Activated naive CD4-positive, alpha-beta T cell treated with anti-CD3 and anti-CD28 coated beads, Interleukin-2, amount 10 ng/mL, durations not matched to agents 7 days and 5 days (primary cell): Measurements from ENCODE around the gene CERS6.
"Not testable (repeated sequence)": the region's sequence is repeated elsewhere in the genome, so short reads cannot be mapped to it uniquely, and the experiment has no call there.

Experiments used
- CTCF ChIA-PET: fragments of 350-600 bp; sonication (Branson Sonifier 250); formaldehyde crosslinking; loops from one replicate; lab custom pipeline; 2021; ENCODE audit warnings: antibody characterized with exemption; lab: Charles Lee
- DNase-seq: peaks from one replicate; pipeline ENCODE4 v3.0.0-alpha.2; 2020
- H3K27ac Mint-ChIP-seq: one replicate; pipeline ENCODE4 v1.8.0; 2021; ENCODE audit warnings: mild to moderate bottlenecking, moderate library complexity, mixed read lengths
- H3K27me3 Mint-ChIP-seq: one replicate; pipeline ENCODE4 v1.8.0; 2021; ENCODE audit warnings: mild to moderate bottlenecking, mixed read lengths
- H3K36me3 Mint-ChIP-seq: one replicate; pipeline ENCODE4 v1.8.0; 2021; ENCODE audit warnings: mixed read lengths
- H3K4me1 Mint-ChIP-seq: one replicate; pipeline ENCODE4 v1.8.0; 2021; ENCODE audit warnings: mixed read lengths
- H3K4me3 Mint-ChIP-seq: one replicate; pipeline ENCODE4 v1.8.0; 2021; ENCODE audit warnings: mild to moderate bottlenecking, moderate library complexity, mixed read lengths
- H3K9me3 Mint-ChIP-seq: one replicate; pipeline ENCODE4 v1.8.0; 2021; ENCODE audit warnings: mixed read lengths

CERS6 gene

DNA sequence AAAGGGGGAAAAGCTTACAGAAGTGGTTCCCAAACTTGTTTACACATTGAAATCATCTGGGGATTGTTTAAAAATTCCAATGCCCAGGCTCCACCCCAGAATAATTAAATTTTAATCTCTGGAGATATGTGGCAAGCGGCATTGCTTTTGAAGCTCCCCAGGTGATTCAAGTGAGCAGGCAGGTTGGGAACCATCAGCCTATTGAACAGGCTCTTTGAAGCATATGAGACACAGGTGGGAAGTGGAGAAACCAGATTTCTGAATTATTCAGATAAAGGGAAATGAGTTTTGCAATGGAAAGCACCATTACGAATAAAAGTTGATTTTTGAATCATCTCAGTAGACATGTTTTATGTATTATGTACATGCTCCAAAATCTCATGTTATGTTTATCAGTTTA lies 288.8 kb downstream of the CERS6 start:
- Mint-ChIP-seq H3K27me3 (no peaks in the 10 kb centered on the region), H3K9me3 (no peaks in the 10 kb centered on the region), H3K4me1 (peaks cover 13% of the 10 kb centered on the region), H3K4me3 (no peak overlapping the region), H3K36me3 (peaks cover 8% of the 10 kb centered on the region), H3K27ac (no peak overlapping the region)
- no peak for DNase-seq
- CTCF ChIA-PET: interaction anchor here (1.1 kb wide), 1 partner anchor 398 kb away, joined by 3 read pairs; no protein-coding TSS in a partner anchor

DNA sequence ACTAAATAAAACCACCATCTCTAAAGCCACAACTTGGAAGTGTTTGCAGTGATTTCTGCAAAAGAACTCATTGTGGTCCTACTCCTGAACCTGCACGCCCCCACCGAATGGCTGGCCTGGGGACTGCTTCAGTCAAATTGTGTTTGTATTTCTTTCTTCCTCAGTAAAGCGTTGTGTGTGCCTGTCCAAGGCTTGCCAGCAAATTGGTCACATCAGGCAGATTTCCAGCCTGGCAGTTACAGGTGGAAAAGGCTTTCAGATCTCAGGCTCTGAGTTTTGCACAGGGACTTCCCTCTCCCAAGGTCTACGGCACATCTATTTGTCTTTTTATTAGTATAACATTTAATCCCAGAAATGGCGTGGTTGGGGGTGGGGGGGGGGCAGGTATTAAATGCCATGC lies 292.4 kb downstream of the CERS6 start:
- Mint-ChIP-seq H3K27me3 (no peaks in the 10 kb centered on the region), H3K4me1 (peaks cover 47% of the 10 kb centered on the region), H3K4me3 (no peak overlapping the region), H3K9me3 (no peaks in the 10 kb centered on the region), H3K27ac (no peak overlapping the region), H3K36me3 (peaks cover 18% of the 10 kb centered on the region)
- CTCF ChIA-PET: no interaction called here
- DNase-seq: no peak

DNA sequence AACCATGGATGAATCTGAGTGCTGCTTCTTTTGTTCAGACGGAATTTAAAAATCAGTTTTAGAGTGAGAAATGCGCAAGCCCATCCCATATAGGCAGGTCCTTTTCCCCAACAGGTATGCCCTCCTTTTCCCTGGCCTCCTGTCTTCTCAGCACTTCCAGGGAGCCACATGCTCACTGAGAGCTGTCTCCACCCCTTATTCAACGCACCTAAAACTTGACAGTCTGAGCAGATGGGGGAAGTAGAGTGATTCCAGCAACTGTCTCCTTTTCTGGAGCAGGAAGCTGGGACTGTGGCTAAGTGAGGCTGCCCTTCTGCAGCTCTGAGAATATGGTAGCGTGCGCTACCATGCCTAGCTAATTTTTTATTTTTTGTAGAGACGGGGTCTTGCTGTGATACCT lies 293.2 kb downstream of the CERS6 start:
- H3K4me3 Mint-ChIP-seq: no peak overlapping the region
- CTCF ChIA-PET: interaction anchor here (0.7 to 0.9 kb wide), 2 partner anchors 43 to 403 kb away, joined by 3 to 4 read pairs; no protein-coding TSS in a partner anchor
- H3K9me3 Mint-ChIP-seq: no peaks in the 10 kb centered on the region
- H3K27ac Mint-ChIP-seq: no peak overlapping the region
- H3K4me1 Mint-ChIP-seq: peaks cover 51% of the 10 kb centered on the region
- no peak for DNase-seq
- H3K36me3 Mint-ChIP-seq: peaks cover 21% of the 10 kb centered on the region
- no peaks in the 10 kb centered on the region for H3K27me3 Mint-ChIP-seq

DNA sequence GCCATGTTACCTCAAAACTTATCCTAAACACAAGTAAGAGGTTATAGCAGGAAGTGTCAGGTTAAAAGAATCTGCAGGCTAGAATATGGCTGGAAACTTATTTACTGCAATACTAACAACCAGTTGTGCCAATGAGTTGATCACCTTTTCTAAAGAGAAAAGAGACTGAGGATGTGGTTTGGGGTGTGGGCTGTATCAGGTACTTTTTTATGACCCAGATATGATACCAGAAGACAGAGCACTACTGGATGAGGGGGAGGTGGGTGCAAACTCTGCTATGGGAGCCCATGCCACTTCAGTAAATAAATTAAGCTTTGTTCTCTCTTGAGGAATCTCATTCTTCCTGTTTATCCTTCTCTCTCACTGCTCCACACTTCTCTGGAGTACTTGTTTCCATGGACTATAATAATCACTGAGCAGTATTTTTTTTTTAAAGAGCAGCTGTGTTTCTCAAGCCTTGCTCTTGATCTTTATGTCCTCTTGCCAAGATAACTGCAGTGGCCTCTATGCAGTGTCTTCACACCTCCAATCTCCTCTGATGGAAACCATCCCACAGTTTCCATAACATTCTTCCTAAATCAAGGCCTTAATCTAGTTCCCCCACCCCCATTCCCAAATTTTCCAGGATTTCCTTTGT lies 295.1 kb downstream of the CERS6 start:
- Mint-ChIP-seq H3K27ac (peak overlapping the region; percentile 87), H3K27me3 (no peaks in the 10 kb centered on the region), H3K4me3 (no peak overlapping the region), H3K4me1 (peaks cover 58% of the 10 kb centered on the region), H3K36me3 (peaks cover 24% of the 10 kb centered on the region), H3K9me3 (no peaks in the 10 kb centered on the region)
- CTCF ChIA-PET: interaction anchor here (0.6 to 1.0 kb wide), 3 partner anchors 8 to 170 kb away, joined by 3 read pairs; no protein-coding TSS in a partner anchor
- peak; percentile 63 for DNase-seq

DNA sequence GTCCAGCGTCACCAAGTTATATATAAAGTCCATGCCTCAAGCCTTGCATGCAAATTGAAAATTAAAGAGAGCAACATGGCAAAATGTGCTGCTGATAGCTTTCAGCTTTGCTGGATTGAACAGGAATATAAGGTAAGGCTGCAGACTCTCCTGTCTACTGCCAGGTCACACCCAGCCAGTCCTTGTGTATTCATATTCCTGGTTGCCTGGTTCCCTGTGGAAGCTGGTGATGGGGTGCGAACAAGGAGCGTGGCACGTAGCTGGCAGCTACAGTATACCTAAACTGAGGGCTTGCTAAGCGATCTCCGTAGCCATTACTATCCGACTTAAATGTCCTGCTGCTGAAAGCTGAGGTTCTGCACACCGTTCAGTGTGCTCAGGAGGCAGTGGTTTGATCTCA lies 296.3 kb downstream of the CERS6 start:
- no peaks in the 10 kb centered on the region for H3K27me3 Mint-ChIP-seq
- CTCF ChIA-PET: interaction anchor here (0.9 kb wide), 1 partner anchor 127 kb away, joined by 3 read pairs; no protein-coding TSS in a partner anchor
- no peak overlapping the region for H3K27ac Mint-ChIP-seq
- H3K36me3 Mint-ChIP-seq: peaks cover 25% of the 10 kb centered on the region
- no peak for DNase-seq
- peaks cover 70% of the 10 kb centered on the region for H3K4me1 Mint-ChIP-seq
- no peak overlapping the region for H3K4me3 Mint-ChIP-seq
- H3K9me3 Mint-ChIP-seq: no peaks in the 10 kb centered on the region

DNA sequence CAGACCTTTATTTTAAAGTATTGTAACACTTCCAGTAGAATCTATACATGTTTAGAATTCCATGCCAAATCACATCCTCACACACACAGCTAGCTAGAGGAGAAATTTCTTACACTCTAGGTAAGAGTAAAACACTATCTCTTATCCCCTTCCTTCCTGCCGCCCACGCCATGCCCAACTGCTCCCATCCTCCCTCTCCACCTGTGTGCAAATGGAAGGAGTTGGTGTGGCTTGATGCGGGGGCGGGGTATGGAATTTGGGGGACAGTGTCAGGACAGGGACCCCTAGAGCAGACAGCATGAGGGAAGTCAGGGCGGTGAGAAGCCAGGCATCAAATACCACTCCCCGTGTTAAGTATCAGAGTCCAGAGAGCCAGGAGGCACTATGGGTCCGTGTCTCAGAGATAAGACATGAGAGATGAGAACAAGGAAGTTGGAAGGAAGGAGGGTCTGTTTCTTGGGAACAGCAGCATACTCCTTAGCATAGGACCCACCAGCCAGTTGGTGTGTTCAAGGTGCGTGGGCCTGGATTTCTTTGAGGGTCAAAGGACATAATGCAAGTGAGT lies 297.8 kb downstream of the CERS6 start:
- Mint-ChIP-seq H3K27me3 (no peaks in the 10 kb centered on the region), H3K36me3 (peaks cover 22% of the 10 kb centered on the region), H3K9me3 (no peaks in the 10 kb centered on the region), H3K4me3 (no peak overlapping the region), H3K27ac (no peak overlapping the region), H3K4me1 (peaks cover 80% of the 10 kb centered on the region)
- no peak for DNase-seq
- CTCF ChIA-PET: interaction anchor here (1.7 kb wide), 1 partner anchor 408 kb away, joined by 5 read pairs; no protein-coding TSS in a partner anchor

DNA sequence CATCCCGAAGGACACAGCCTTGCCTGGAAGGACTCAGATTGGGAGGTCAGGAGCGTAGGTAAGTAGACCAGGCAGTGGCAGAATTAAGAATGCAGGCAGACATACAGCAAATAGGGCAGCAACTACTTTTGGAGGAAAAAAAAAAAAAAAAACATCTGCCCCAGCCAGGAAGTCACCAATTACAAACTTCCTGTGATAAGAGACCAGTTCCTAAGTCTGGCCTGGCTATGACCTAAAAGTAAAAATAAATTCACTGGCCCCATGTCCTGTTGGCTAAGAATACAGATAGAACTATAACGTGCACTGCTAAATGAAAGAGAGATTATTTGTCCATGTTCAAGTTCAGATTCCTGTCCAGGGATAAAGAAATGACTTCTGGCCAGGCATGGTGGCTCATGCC lies 301.2 kb downstream of the CERS6 start:
- Mint-ChIP-seq H3K4me3 (no peak overlapping the region), H3K36me3 (peaks cover 15% of the 10 kb centered on the region), H3K4me1 (peaks cover 50% of the 10 kb centered on the region), H3K27ac (no peak overlapping the region), H3K27me3 (no peaks in the 10 kb centered on the region), H3K9me3 (no peaks in the 10 kb centered on the region)
- no peak for DNase-seq
- CTCF ChIA-PET: interaction anchor here (0.8 kb wide), 1 partner anchor 410 kb away, joined by 3 read pairs; no protein-coding TSS in a partner anchor

DNA sequence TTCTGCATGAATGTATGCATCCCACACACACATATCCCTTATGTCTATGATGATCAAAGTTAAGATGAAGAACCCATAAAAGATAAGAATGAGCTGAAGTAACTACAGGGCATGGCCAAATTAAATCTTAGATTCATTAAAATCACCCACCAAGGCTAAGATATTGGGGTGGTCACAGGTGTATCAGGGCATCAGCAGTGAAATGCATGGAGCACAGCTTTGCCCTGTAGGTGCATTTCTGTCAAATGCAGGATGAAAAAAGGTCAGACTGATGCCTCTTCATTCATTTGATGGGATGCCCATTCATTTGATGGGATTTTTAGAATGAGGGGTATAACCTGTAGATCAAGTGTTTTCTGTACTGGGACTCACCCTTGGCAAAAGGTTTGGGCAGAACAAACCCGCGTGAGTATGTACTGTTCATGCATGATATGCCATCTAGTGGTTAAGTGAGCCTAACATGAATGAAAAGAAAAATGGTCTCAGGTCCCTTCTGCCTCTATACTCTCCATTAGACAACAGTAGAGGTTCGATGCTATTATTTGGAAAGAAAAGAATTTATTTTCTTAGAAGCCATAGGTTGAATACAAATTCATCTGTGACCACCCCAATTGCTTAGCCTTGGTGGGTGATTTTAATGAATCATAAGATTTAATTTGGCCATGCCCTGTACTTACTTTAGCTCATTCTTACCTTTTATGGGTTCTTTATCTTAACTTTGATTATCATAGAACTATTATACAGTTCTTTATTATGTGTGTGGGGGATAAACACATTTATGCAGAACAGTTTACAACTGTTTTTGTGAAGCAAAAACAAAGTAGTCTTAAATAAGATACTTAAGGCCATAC lies 303.1 kb downstream of the CERS6 start:
- Mint-ChIP-seq H3K9me3 (no peaks in the 10 kb centered on the region), H3K4me1 (peaks cover 34% of the 10 kb centered on the region), H3K27ac (no peak overlapping the region), H3K36me3 (peaks cover 8% of the 10 kb centered on the region), H3K27me3 (no peaks in the 10 kb centered on the region), H3K4me3 (no peak overlapping the region)
- DNase-seq: peak; percentile 28
- CTCF ChIA-PET: interaction anchor here (0.8 to 2.2 kb wide), 10 partner anchors 8 to 625 kb away, joined by 3 to 18 read pairs (median 3); no protein-coding TSS in a partner anchor

DNA sequence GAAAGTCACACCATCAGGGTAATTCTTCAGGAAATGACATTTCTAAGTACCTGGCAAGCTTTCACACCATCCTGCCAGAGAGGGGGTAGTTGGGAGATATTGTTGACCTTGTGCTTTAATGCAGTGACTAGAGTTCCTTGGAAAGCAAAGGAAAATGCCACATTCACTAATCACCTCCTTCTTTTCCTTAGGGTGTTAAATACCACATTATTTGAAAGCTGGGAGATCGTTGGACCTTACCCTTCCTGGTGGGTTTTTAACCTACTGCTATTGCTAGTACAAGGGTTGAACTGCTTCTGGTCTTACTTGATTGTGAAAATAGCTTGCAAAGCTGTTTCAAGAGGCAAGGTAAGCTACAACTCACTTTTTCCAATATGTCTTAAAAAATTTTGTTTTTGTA lies 309.3 kb downstream of the CERS6 start:
- Mint-ChIP-seq H3K27me3 (no peaks in the 10 kb centered on the region), H3K4me3 (no peak overlapping the region), H3K9me3 (no peaks in the 10 kb centered on the region), H3K4me1 (no peaks in the 10 kb centered on the region), H3K36me3 (peaks cover 24% of the 10 kb centered on the region), H3K27ac (no peak overlapping the region)
- DNase-seq: no peak
- CTCF ChIA-PET: no interaction called here

DNA sequence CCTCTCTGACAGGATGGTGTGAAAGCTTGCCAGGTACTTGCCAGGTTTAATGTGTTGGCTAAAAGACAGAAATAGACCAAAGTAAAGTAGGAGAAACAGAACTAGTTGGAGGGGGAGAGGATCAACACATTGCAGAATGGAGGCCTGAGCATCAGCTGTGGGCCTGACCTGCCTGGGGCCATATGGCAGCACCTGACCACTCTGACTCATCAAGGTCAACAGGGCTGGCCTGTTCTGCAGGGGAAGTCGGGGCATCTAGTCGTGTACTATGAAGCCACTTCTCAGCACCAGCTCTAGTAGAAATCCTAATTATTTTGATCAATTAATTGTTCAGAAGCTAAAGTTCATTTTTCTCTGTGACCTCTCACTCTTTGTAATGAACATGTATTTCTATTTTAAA lies 310.5 kb downstream of the CERS6 start:
- H3K27me3 Mint-ChIP-seq: no peaks in the 10 kb centered on the region
- peaks cover 24% of the 10 kb centered on the region for H3K36me3 Mint-ChIP-seq
- no peak overlapping the region for H3K4me3 Mint-ChIP-seq
- H3K9me3 Mint-ChIP-seq: no peaks in the 10 kb centered on the region
- no peak overlapping the region for H3K27ac Mint-ChIP-seq
- CTCF ChIA-PET: no interaction called here
- no peak for DNase-seq
- no peaks in the 10 kb centered on the region for H3K4me1 Mint-ChIP-seq

DNA sequence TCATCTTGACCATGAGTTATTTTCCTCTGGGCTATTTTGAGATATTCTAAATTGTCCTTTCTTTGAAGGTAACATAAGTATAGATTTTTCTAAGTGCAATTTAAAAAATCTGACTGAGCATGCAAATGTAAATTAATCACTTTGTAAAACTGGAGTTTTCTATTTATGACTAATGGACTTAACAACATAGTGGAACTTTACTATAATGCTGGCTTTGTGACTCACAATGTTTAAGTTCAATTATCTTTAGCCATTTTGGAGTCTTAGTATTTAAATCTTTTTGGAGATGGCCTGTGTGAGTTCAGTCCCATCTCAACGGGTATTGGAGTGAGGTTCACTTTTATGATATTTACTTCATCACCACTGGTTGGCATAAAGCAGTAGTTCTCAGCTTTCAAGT lies 311.2 kb downstream of the CERS6 start:
- CTCF ChIA-PET: no interaction called here
- Mint-ChIP-seq H3K36me3 (peaks cover 24% of the 10 kb centered on the region), H3K27me3 (no peaks in the 10 kb centered on the region), H3K9me3 (no peaks in the 10 kb centered on the region), H3K4me3 (no peak overlapping the region), H3K27ac (no peak overlapping the region), H3K4me1 (no peaks in the 10 kb centered on the region)
- DNase-seq: no peak

DNA sequence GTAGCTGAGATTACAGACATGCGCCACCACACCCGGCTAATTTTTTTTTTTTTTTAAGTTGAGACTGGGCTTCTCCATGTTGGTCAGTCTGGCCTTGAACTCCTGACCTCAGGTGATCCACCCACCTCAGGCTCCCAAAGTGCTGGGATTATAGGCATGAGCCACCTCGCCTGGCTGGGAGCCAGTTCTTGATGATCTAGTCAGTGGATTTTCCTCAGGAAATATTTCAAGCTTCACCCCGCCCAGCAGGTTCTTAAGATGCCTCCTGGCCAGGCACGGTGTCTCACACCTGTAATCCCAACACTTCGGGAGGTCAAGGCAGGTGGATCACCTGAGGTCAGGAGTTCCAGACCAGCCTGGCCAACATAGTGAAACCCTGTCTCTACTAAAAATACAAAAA lies 312.3 kb downstream of the CERS6 start:
- H3K4me3 Mint-ChIP-seq, DNase-seq, CTCF ChIA-PET, H3K27me3 Mint-ChIP-seq, H3K9me3 Mint-ChIP-seq, H3K4me1 Mint-ChIP-seq, H3K27ac Mint-ChIP-seq: not testable (repeated sequence)
- peaks cover 26% of the 10 kb centered on the region for H3K36me3 Mint-ChIP-seq

DNA sequence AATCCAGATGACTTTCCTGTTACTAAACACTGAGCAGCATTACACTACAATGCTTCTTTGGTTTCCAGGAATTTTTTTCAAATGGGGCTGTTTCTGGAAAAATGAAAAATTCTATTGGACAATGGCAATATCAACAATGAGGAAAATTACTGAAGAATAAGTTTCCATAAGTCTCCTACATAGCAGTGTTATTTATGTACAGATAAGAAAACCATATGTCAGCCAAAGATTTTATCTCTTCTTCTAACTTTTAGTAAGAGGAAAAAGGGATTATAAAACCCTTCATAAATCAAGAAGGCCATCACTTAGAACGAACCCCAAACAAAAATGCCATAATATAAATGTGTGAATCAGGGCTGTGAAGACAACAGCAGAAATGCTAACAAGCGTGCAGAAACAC lies 314.7 kb downstream of the CERS6 start:
- CTCF ChIA-PET: no interaction called here
- DNase-seq: no peak
- no peak overlapping the region for H3K27ac Mint-ChIP-seq
- H3K9me3 Mint-ChIP-seq: peaks cover 1% of the 10 kb centered on the region
- peaks cover 26% of the 10 kb centered on the region for H3K36me3 Mint-ChIP-seq
- H3K27me3 Mint-ChIP-seq: no peaks in the 10 kb centered on the region
- H3K4me1 Mint-ChIP-seq: no peaks in the 10 kb centered on the region
- no peak overlapping the region for H3K4me3 Mint-ChIP-seq

DNA sequence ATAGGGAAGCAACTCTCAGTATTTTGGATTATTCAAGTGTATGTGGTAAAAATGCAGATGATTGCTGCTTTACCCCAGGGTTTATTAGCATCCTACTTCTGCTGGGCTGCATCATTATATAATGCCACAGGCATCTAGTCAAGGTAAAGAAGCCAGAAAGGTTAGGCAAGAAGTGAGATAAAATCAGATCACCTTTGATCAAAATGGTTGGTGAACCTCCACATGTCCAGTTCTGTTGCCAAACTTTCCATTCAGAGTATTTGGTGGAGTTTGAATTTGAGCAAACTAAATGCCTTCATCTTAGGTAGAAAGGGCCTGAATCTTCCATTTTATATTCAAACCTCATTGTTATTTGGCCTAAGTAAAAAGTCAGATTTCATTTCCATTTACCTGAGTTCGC lies 316.6 kb downstream of the CERS6 start:
- Mint-ChIP-seq H3K4me3 (no peak overlapping the region), H3K27ac (no peak overlapping the region), H3K27me3 (no peaks in the 10 kb centered on the region), H3K36me3 (peaks cover 11% of the 10 kb centered on the region), H3K4me1 (no peaks in the 10 kb centered on the region), H3K9me3 (peaks cover 2% of the 10 kb centered on the region)
- DNase-seq: no peak
- CTCF ChIA-PET: interaction anchor here (0.6 to 2.4 kb wide), 3 partner anchors 147 to 149 kb away, joined by 3 to 7 read pairs (median 4); no protein-coding TSS in a partner anchor
